GM23338 (cell line): Measurements from ENCODE around the gene TRHDE. TPM values are rescaled to one million over a fixed set of nuclear protein-coding genes. Genes with fewer than 3 reads are reported as not detected.

Experiments
- ATAC-seq: fragments of 200-7000 bp; cut with Tn5 transposase; 3 replicates; pipeline ENCODE4 v1.9.1; 2020
- DNase-seq: peaks from one replicate; pipeline ENCODE4 v3.0.0-alpha.2; 2015; ENCODE audit warnings: low spot score
- H2AFZ ChIP-seq: fragments of 200-600 bp; sonication (generic); 2 replicates; pipeline ENCODE4 v1.8.0; 2016; ENCODE audit warnings: antibody characterized with exemption, mild to moderate bottlenecking, moderate library complexity
- H3F3A ChIP-seq: fragments of 200-600 bp; sonication (generic); replicated peaks from 2 replicates; pipeline ENCODE4 v1.8.0; 2017; ENCODE audit warnings: antibody characterized with exemption, mixed run types, low read depth
- H3K27ac ChIP-seq: fragments of 200-600 bp; sonication (generic); 2 replicates; pipeline ENCODE4 v1.6.1; 2016; ENCODE audit warnings: low read depth
- H3K27me3 ChIP-seq: fragments of 200-600 bp; sonication (generic); 2 replicates; pipeline ENCODE4 v1.8.0; 2016; ENCODE audit warnings: mild to moderate bottlenecking, mixed run types, moderate library complexity; ENCODE audit not compliant: insufficient read depth
- H3K36me3 ChIP-seq: fragments of 200-600 bp; sonication (generic); 2 replicates; pipeline ENCODE4 v1.8.0; 2016; ENCODE audit warnings: mild to moderate bottlenecking; ENCODE audit not compliant: insufficient read depth
- H3K4me1 ChIP-seq: fragments of 200-600 bp; sonication (generic); 2 replicates; pipeline ENCODE4 v1.8.0; 2016; ENCODE audit warnings: mild to moderate bottlenecking, moderate library complexity; ENCODE audit not compliant: insufficient read depth
- H3K4me2 ChIP-seq: fragments of 200-600 bp; sonication (generic); 2 replicates; pipeline ENCODE4 v1.7.1; 2017; ENCODE audit warnings: mixed run types
- H3K4me3 ChIP-seq: fragments of 200-600 bp; sonication (generic); 2 replicates; pipeline ENCODE4 v1.6.1; 2016; ENCODE audit warnings: mixed run types
- H3K79me2 ChIP-seq: fragments of 200-600 bp; sonication (generic); replicated peaks from 2 replicates; pipeline ENCODE4 v1.8.0; 2017; ENCODE audit warnings: mild to moderate bottlenecking; ENCODE audit not compliant: insufficient read depth
- H3K9me2 ChIP-seq: fragments of 200-600 bp; sonication (generic); 2 replicates; pipeline ENCODE4 v1.8.0; 2017; ENCODE audit not compliant: insufficient read depth
- H4K20me1 ChIP-seq: fragments of 200-600 bp; sonication (generic); replicated peaks from 2 replicates; pipeline ENCODE4 v1.8.0; 2017; ENCODE audit warnings: mild to moderate bottlenecking; ENCODE audit not compliant: insufficient read depth
- H3K27ac Mint-ChIP-seq: 2 replicates; pipeline ENCODE4 v1.8.0; 2020; ENCODE audit warnings: inconsistent platforms, mild to moderate bottlenecking, moderate library complexity, mixed read lengths
- H3K27me3 Mint-ChIP-seq: 3 replicates; pipeline ENCODE4 v1.8.0; 2022; ENCODE audit warnings: low read depth, mild to moderate bottlenecking, moderate library complexity, mixed read lengths, inconsistent platforms; ENCODE audit not compliant: insufficient read depth, poor library complexity
- H3K36me3 Mint-ChIP-seq: 3 replicates; pipeline ENCODE4 v1.8.0; 2021; ENCODE audit warnings: low read depth, mild to moderate bottlenecking, inconsistent platforms, moderate library complexity, mixed read lengths
- H3K4me1 Mint-ChIP-seq: 3 replicates; pipeline ENCODE4 v1.8.0; 2020; ENCODE audit warnings: mild to moderate bottlenecking, inconsistent platforms, mixed read lengths
- H3K4me3 Mint-ChIP-seq: 3 replicates; pipeline ENCODE4 v1.8.0; 2021; ENCODE audit warnings: moderate library complexity, mild to moderate bottlenecking, inconsistent platforms, mixed read lengths
- H3K9me3 Mint-ChIP-seq: 3 replicates; pipeline ENCODE4 v1.8.0; 2020; ENCODE audit warnings: moderate library complexity, mild to moderate bottlenecking, inconsistent platforms, mixed read lengths
- CREB1 ChIP-seq: fragments of 250-450 bp; sonication (Bioruptor Pico); IDR thresholded peaks from 2 replicates; pipeline ENCODE4 v1.5.0; 2020; ENCODE audit warnings: low read depth, mild to moderate bottlenecking, moderate library complexity
- EZH2 ChIP-seq: fragments of 200-600 bp; sonication (generic); IDR thresholded peaks from one replicate; pipeline ENCODE4 v1.8.0; 2017; ENCODE audit warnings: antibody characterized with exemption, mild to moderate bottlenecking, low read depth; ENCODE audit not compliant: unreplicated experiment
- EZH2phosphoT487 ChIP-seq: fragments of 200-600 bp; sonication (generic); IDR thresholded peaks from one replicate; pipeline ENCODE4 v1.8.1; 2018; ENCODE audit warnings: antibody characterized with exemption; ENCODE audit not compliant: unreplicated experiment
- JUNB ChIP-seq: IDR thresholded peaks from one replicate; pipeline ENCODE4 v1.6.1; 2016; ENCODE audit warnings: antibody characterized with exemption; ENCODE audit not compliant: unreplicated experiment
- NANOG ChIP-seq: IDR thresholded peaks from 2 replicates; pipeline ENCODE4 v1.6.1; 2016; ENCODE audit warnings: antibody characterized with exemption, borderline replicate concordance
- POLR2AphosphoS5 ChIP-seq: IDR thresholded peaks from 2 replicates; pipeline ENCODE4 v1.6.1; 2016; ENCODE audit warnings: antibody characterized with exemption, low read depth
- STAT1 ChIP-seq: IDR thresholded peaks from one replicate; pipeline ENCODE4 v1.6.1; 2016; ENCODE audit warnings: antibody characterized with exemption; ENCODE audit not compliant: unreplicated experiment
- ZNF114 ChIP-seq: fragments of 250-450 bp; sonication (Bioruptor Pico); IDR thresholded peaks from 2 replicates; pipeline ENCODE4 v1.5.0; 2020; ENCODE audit warnings: mild to moderate bottlenecking, moderate library complexity
- ZNF331 ChIP-seq: fragments of 250-450 bp; sonication (Bioruptor Pico); IDR thresholded peaks from 2 replicates; pipeline ENCODE4 v1.5.0; 2020; ENCODE audit warnings: low read depth, mild to moderate bottlenecking, moderate library complexity
- polyA plus RNA-seq: library from polyadenylated mRNA; unstranded; fragments of >200 nt; fragmentation: Nextera tagmentation; extraction: Ambion mirVana; gene quantifications from 2 replicates; pipeline ENCODE4 v1.2.1, GENCODE V29; 2016
- total RNA-seq: library from RNA; depleted of rRNA; stranded (reverse); fragments of >200 nt; shearing (Covaris generic); gene quantifications from 2 replicates; pipeline ENCODE4 v1.2.3, GENCODE V29; 2014
- TF ChIP-seq, protein P1 (sequence below), 2 experiments: fragments of 200-600 bp in 1 of 2; sonication (generic) in 1 of 2; conservative IDR thresholded peaks; 2 replicates each; pipeline versions ENCODE4 v1.5.1 to v1.6.1; 2016 to 2017; ENCODE audit warnings: antibody characterized with exemption in 2 of 2, low read depth in 2 of 2, mild to moderate bottlenecking in 2 of 2, moderate library complexity in 1 of 2
- TF ChIP-seq, protein P2 (sequence below): IDR thresholded peaks from 2 replicates; pipeline ENCODE4 v1.6.1; 2016; ENCODE audit warnings: antibody characterized with exemption
- TF ChIP-seq, protein P3 (sequence below): fragments of 250-450 bp; sonication (Bioruptor Pico); IDR thresholded peaks from 2 replicates; pipeline ENCODE4 v1.5.0; 2020; ENCODE audit warnings: mild to moderate bottlenecking, moderate library complexity
- TF ChIP-seq, protein P4 (sequence below): IDR thresholded peaks from one replicate; pipeline ENCODE4 v1.6.1; 2018; ENCODE audit warnings: antibody characterized with exemption; ENCODE audit not compliant: unreplicated experiment

The TRHDE gene
- total and polyA plus RNA-seq, 2 experiments from 2014 or later: 1.3 to 7.7 TPM

DNA sequence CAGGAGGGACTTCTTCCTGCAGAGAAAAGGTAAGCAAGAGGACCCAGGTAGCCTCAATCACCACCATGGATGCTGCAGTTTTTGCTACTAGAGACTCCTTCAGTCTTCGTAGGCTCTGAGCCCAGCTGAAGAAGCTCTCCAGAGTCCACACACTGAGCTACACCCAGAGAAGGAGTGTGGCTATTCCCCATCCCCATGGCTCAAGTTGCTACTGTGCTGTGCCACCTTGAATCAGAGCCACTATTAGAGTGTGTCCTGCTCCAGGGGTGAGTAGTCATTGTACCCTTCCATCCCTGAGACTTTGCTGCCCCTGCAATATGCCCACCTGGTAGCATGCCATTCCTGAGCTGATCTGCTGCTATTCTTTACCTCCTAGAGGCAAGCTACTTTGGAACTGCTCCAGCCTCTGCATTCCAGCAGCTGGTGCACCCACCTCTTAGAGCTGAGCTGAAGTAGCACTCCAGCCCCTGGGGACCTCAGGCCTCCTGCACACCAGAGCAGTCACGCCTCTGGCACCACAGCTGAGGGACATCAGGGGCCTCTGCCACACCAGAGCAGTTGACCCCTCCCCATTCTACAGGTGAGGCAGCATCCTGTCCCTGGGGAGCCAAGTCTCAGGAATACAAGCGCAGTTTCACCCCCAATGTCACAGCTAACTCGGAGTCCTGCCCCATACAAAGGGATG lies 213.0 kb downstream of the TRHDE start:
- Mint-ChIP-seq H3K9me3 (peaks cover 7% of the 10 kb centered on the region), H3K4me1 (no peaks in the 10 kb centered on the region), H3K36me3 (peaks cover 7% of the 10 kb centered on the region; the same call in 1 of the 3 replicates), H3K4me3 (no peak overlapping the region), H3K27me3 (no peaks in the 10 kb centered on the region), H3K27ac (no peak overlapping the region)
- DNase-seq: no peak
- Histone ChIP-seq H3K4me3 (no peak overlapping the region), H2AFZ (no peak overlapping the region), H3K36me3 (0 out of 2 replicates have a peak, but pooled peaks cover 4% of the 10 kb centered on the region), H3K4me2 (no peak overlapping the region), H3K79me2 (no peaks in the 10 kb centered on the region), H3F3A (no peaks in the 10 kb centered on the region), H3K27me3 (no peaks in the 10 kb centered on the region), H4K20me1 (no peaks in the 10 kb centered on the region), H3K9me2 (0 out of 2 replicates have a peak, but pooled peaks cover 5% of the 10 kb centered on the region), H3K27ac (no peak overlapping the region), H3K4me1 (no peaks in the 10 kb centered on the region)
- no peak for ATAC-seq
- TF ChIP-seq, protein P1, sequence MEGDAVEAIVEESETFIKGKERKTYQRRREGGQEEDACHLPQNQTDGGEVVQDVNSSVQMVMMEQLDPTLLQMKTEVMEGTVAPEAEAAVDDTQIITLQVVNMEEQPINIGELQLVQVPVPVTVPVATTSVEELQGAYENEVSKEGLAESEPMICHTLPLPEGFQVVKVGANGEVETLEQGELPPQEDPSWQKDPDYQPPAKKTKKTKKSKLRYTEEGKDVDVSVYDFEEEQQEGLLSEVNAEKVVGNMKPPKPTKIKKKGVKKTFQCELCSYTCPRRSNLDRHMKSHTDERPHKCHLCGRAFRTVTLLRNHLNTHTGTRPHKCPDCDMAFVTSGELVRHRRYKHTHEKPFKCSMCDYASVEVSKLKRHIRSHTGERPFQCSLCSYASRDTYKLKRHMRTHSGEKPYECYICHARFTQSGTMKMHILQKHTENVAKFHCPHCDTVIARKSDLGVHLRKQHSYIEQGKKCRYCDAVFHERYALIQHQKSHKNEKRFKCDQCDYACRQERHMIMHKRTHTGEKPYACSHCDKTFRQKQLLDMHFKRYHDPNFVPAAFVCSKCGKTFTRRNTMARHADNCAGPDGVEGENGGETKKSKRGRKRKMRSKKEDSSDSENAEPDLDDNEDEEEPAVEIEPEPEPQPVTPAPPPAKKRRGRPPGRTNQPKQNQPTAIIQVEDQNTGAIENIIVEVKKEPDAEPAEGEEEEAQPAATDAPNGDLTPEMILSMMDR (conservative IDR thresholded peaks at IDR 0.05; ENCODE audit: low read depth in 2 of 2): no peak
- TF ChIP-seq, protein P2, sequence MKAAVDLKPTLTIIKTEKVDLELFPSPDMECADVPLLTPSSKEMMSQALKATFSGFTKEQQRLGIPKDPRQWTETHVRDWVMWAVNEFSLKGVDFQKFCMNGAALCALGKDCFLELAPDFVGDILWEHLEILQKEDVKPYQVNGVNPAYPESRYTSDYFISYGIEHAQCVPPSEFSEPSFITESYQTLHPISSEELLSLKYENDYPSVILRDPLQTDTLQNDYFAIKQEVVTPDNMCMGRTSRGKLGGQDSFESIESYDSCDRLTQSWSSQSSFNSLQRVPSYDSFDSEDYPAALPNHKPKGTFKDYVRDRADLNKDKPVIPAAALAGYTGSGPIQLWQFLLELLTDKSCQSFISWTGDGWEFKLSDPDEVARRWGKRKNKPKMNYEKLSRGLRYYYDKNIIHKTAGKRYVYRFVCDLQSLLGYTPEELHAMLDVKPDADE: no peak
- TF ChIP-seq EZH2phosphoT487 (no peak), POLR2AphosphoS5 (no peak), NANOG (no peak), ZNF331 (no peak), ZNF114 (no peak), STAT1 (no peak), CREB1 (CRISPR knock-in tag) (no peak), JUNB (no peak), EZH2 (no peak)
- TF ChIP-seq, protein P3, sequence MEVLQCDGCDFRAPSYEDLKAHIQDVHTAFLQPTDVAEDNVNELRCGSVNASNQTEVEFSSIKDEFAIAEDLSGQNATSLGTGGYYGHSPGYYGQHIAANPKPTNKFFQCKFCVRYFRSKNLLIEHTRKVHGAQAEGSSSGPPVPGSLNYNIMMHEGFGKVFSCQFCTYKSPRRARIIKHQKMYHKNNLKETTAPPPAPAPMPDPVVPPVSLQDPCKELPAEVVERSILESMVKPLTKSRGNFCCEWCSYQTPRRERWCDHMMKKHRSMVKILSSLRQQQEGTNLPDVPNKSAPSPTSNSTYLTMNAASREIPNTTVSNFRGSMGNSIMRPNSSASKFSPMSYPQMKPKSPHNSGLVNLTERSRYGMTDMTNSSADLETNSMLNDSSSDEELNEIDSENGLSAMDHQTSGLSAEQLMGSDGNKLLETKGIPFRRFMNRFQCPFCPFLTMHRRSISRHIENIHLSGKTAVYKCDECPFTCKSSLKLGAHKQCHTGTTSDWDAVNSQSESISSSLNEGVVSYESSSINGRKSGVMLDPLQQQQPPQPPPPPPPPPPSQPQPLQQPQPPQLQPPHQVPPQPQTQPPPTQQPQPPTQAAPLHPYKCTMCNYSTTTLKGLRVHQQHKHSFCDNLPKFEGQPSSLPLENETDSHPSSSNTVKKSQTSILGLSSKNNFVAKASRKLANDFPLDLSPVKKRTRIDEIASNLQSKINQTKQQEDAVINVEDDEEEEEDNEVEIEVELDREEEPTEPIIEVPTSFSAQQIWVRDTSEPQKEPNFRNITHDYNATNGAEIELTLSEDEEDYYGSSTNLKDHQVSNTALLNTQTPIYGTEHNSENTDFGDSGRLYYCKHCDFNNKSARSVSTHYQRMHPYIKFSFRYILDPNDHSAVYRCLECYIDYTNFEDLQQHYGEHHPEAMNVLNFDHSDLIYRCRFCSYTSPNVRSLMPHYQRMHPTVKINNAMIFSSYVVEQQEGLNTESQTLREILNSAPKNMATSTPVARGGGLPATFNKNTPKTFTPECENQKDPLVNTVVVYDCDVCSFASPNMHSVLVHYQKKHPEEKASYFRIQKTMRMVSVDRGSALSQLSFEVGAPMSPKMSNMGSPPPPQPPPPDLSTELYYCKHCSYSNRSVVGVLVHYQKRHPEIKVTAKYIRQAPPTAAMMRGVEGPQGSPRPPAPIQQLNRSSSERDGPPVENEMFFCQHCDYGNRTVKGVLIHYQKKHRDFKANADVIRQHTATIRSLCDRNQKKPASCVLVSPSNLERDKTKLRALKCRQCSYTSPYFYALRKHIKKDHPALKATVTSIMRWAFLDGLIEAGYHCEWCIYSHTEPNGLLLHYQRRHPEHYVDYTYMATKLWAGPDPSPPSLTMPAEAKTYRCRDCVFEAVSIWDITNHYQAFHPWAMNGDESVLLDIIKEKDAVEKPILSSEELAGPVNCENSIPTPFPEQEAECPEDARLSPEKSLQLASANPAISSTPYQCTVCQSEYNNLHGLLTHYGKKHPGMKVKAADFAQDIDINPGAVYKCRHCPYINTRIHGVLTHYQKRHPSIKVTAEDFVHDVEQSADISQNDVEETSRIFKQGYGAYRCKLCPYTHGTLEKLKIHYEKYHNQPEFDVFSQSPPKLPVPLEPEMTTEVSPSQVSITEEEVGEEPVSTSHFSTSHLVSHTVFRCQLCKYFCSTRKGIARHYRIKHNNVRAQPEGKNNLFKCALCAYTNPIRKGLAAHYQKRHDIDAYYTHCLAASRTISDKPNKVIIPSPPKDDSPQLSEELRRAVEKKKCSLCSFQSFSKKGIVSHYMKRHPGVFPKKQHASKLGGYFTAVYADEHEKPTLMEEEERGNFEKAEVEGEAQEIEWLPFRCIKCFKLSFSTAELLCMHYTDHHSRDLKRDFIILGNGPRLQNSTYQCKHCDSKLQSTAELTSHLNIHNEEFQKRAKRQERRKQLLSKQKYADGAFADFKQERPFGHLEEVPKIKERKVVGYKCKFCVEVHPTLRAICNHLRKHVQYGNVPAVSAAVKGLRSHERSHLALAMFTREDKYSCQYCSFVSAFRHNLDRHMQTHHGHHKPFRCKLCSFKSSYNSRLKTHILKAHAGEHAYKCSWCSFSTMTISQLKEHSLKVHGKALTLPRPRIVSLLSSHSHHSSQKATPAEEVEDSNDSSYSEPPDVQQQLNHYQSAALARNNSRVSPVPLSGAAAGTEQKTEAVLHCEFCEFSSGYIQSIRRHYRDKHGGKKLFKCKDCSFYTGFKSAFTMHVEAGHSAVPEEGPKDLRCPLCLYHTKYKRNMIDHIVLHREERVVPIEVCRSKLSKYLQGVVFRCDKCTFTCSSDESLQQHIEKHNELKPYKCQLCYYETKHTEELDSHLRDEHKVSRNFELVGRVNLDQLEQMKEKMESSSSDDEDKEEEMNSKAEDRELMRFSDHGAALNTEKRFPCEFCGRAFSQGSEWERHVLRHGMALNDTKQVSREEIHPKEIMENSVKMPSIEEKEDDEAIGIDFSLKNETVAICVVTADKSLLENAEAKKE (CRISPR knock-in tag): no peak
- TF ChIP-seq, protein P4, sequence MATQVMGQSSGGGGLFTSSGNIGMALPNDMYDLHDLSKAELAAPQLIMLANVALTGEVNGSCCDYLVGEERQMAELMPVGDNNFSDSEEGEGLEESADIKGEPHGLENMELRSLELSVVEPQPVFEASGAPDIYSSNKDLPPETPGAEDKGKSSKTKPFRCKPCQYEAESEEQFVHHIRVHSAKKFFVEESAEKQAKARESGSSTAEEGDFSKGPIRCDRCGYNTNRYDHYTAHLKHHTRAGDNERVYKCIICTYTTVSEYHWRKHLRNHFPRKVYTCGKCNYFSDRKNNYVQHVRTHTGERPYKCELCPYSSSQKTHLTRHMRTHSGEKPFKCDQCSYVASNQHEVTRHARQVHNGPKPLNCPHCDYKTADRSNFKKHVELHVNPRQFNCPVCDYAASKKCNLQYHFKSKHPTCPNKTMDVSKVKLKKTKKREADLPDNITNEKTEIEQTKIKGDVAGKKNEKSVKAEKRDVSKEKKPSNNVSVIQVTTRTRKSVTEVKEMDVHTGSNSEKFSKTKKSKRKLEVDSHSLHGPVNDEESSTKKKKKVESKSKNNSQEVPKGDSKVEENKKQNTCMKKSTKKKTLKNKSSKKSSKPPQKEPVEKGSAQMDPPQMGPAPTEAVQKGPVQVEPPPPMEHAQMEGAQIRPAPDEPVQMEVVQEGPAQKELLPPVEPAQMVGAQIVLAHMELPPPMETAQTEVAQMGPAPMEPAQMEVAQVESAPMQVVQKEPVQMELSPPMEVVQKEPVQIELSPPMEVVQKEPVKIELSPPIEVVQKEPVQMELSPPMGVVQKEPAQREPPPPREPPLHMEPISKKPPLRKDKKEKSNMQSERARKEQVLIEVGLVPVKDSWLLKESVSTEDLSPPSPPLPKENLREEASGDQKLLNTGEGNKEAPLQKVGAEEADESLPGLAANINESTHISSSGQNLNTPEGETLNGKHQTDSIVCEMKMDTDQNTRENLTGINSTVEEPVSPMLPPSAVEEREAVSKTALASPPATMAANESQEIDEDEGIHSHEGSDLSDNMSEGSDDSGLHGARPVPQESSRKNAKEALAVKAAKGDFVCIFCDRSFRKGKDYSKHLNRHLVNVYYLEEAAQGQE: no peak
